Cardiac muscle cell (in vitro differentiated cells and primary cell): ENCODE measurements around the gene ERICH3. TPM values are rescaled to one million over a fixed set of nuclear protein-coding genes. Genes with fewer than 3 reads are reported as not detected.

Experiments
- DNase-seq, 2 donors: peaks; one replicate each; pipeline versions ENCODE4 v3.0.0 to v3.0.0-alpha.2; 2010 to 2017; ENCODE audit warnings: low read depth in 1 of 2, low spot score in 1 of 2
- H3K27ac ChIP-seq: fragments of 200-600 bp; sonication (generic); 2 replicates; pipeline ENCODE4 v1.5.1; 2016
- H3K27me3 ChIP-seq: fragments of 200-600 bp; sonication (generic); 2 replicates; pipeline ENCODE4 v1.6.0; 2016; ENCODE audit warnings: control low read depth
- H3K36me3 ChIP-seq: fragments of 200-600 bp; sonication (generic); 2 replicates; pipeline ENCODE4 v1.5.1; 2016; ENCODE audit warnings: control low read depth
- H3K4me1 ChIP-seq: fragments of 200-600 bp; sonication (generic); 2 replicates; pipeline ENCODE4 v1.8.1; 2017; ENCODE audit warnings: low read depth, mild to moderate bottlenecking, mixed run types
- H3K4me3 ChIP-seq: fragments of 200-600 bp; sonication (generic); 2 replicates; pipeline ENCODE4 v1.5.1; 2016; ENCODE audit warnings: mild to moderate bottlenecking
- H3K9me3 ChIP-seq: fragments of 200-600 bp; sonication (generic); 2 replicates; pipeline ENCODE4 v1.5.1; 2017; ENCODE audit warnings: low read depth, mild to moderate bottlenecking, control low read depth
- polyA plus RNA-seq: library from polyadenylated mRNA; unstranded; fragments of >200 nt; fragmentation: Nextera tagmentation; extraction: Ambion mirVana; gene quantifications from 2 replicates; pipeline ENCODE4 v1.2.1, GENCODE V29; 2016
- total RNA-seq: library from RNA; depleted of rRNA; stranded (reverse); fragments of >200 nt; gene quantifications from 2 replicates; pipeline ENCODE4 v1.2.3, GENCODE V29; 2016
- TF ChIP-seq, protein P1 (sequence below): IDR thresholded peaks from 2 replicates; pipeline ENCODE4 v1.5.1; 2012; ENCODE audit warnings: low read depth, mild to moderate bottlenecking, low read length

The ERICH3 gene
- total and polyA plus RNA-seq, 2 experiments from 2014 or later, result 0.15 TPM; not detected in 1

DNA sequence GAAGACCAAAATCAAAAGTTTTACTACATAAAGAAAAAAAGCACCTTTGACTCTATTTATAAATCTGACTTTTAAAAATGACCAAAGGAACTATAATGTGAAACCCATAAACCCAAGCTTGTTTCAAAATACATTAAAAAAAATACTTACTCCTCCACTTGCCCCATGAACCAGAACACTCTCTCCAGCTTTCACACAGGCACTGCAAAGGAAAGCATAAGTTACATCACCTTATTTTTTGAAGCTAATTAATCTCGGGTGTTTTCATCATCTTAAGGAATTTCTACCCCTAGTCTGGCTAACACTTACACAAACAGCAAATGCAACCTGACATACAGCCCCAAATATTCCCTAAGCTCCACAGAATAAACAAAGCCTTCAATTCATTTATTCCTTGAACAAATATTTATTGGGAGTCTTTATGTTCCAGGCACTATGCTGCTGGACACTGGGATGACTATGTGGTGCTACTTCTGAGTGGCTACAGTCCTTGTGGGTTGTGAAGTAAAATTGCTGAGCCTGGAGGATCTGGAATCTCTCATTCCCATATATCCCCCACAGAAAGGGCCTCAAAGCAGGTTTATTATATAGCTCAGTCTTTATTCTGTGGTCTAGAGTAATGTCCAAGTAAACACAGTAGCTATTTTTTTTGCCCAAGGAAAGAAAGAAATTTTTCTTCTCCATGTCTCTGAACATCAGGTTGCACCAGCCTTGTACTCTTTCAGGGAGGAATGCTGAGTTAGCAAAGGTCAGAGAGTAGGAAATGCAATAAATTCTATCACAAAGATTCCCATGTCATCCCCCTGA, 41.0 kb upstream of the ERICH3 start:
- Histone ChIP-seq H3K4me1 (peaks cover 13% of the 10 kb centered on the region), H3K27ac (peak overlapping the region; percentile 31), H3K9me3 (no peaks in the 10 kb centered on the region), H3K36me3 (peaks cover 42% of the 10 kb centered on the region), H3K27me3 (no peaks in the 10 kb centered on the region), H3K4me3 (no peak overlapping the region)
- DNase-seq, result no peak
- TF ChIP-seq, protein P1, sequence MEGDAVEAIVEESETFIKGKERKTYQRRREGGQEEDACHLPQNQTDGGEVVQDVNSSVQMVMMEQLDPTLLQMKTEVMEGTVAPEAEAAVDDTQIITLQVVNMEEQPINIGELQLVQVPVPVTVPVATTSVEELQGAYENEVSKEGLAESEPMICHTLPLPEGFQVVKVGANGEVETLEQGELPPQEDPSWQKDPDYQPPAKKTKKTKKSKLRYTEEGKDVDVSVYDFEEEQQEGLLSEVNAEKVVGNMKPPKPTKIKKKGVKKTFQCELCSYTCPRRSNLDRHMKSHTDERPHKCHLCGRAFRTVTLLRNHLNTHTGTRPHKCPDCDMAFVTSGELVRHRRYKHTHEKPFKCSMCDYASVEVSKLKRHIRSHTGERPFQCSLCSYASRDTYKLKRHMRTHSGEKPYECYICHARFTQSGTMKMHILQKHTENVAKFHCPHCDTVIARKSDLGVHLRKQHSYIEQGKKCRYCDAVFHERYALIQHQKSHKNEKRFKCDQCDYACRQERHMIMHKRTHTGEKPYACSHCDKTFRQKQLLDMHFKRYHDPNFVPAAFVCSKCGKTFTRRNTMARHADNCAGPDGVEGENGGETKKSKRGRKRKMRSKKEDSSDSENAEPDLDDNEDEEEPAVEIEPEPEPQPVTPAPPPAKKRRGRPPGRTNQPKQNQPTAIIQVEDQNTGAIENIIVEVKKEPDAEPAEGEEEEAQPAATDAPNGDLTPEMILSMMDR, result no peak

DNA sequence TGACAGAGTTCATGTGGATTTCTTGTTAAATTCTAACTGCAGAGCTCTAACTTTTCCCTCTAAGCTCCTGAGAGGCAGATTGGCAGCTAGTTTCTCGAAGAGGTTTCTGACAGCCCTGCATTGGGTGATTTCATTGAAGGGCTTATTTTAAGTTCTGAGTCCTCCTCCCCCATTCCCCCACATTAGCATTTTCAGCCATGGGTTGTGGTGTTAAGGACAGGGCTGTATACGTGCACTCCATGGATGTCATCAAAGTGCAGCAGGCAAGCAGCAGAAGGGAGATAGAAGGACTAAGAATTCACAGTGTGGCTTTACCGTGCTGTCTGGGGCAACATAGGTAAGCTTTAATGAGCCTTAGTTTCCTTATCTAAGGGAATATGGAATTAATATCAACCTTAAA, 40.3 kb upstream of the ERICH3 start:
- Histone ChIP-seq H3K9me3 (no peaks in the 10 kb centered on the region), H3K27me3 (no peaks in the 10 kb centered on the region), H3K36me3 (peaks cover 46% of the 10 kb centered on the region), H3K4me3 (no peak overlapping the region), H3K27ac (peak overlapping the region; percentile 35), H3K4me1 (peaks cover 13% of the 10 kb centered on the region)
- DNase-seq, result peak in 1 of 2 donors; percentile 27
- TF ChIP-seq, protein P1, result no peak

DNA sequence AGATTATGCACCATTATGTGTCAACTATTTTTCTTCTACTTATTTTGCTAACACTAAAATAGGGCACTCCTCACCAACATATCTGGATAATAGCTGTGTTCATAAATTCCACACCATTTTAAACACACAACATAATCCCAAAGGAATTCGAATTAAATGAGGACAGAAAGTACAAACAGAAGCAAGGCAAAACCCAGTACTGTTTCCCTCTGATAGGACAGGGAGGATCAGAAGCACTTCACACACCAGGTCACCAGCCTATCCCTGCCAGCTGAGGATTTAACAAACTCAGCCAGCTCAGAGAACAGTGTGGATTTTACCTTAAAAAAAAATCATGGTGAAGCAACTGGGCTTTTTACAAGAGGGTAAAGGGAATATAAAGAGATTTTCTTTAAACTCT, 39.3 kb upstream of the ERICH3 start:
- TF ChIP-seq, protein P1, result no peak
- peaks cover 13% of the 10 kb centered on the region for H3K4me1 ChIP-seq
- H3K27ac ChIP-seq, result peak overlapping the region; percentile 29
- no peaks in the 10 kb centered on the region for H3K27me3 ChIP-seq
- H3K36me3 ChIP-seq, result peaks cover 41% of the 10 kb centered on the region
- H3K4me3 ChIP-seq, result no peak overlapping the region
- no peaks in the 10 kb centered on the region for H3K9me3 ChIP-seq
- no peak for DNase-seq

DNA sequence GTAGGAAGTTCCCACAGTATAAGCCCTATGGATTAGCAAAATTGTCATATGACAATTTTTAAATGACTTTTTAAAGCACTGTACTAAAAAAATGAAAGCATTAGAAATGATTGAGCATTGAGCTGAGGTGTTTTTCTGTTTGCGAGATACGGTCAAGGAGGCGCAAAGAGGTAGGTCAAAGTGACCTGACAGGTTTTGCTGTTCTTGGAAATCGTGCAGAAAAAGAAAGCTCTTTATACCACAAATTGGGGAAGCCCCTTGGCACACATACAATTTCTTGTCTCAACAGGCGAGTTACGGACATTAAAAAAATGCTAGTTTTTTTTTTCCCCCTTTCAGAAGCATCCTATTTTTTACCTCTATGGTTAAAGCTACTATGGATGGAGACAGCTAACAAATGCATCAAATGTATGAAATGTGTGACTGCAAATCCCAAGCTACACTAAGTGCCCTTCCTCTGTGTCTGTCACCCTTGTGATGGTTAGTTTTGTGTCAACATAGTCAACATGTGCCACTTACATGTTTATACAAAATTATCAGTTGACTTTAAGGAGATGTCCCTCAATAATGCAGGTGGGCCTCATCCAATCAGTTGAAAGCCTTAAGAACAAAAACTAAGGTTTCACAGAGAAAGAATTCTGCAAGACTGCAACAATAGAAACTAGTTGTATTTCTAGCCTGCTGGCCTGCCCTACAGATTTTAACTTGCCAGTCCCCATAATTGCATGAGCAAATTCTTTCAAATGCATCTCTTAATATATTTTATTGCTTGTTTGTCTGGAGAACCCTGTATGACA, 30.0 kb upstream of the ERICH3 start:
- Histone ChIP-seq H3K36me3 (peaks cover 40% of the 10 kb centered on the region), H3K4me3 (no peak overlapping the region), H3K9me3 (no peaks in the 10 kb centered on the region), H3K27ac (no peak overlapping the region), H3K27me3 (no peaks in the 10 kb centered on the region), H3K4me1 (peaks cover 2% of the 10 kb centered on the region)
- TF ChIP-seq, protein P1, result no peak
- DNase-seq, result no peak

DNA sequence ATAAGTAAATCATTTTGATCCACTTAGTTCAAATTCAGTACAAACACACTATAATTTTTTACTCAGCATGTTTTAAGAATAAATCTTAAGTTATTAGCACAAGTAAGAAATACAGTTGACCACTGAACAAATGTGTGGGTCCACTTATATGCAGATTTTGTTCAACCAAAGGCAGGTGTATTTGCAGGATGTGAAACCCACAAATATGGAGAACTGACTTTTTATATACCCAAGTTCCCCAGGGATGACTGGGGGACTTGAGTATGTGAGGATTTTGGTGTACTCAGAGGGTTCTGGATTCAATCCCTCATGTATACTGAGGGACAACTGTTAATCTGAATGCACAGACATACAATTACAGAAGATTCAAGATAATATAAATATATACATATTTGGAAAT, 25.7 kb upstream of the ERICH3 start:
- Histone ChIP-seq H3K4me3 (no peak overlapping the region), H3K27ac (no peak overlapping the region)
- TF ChIP-seq, protein P1, result no peak

More for the DNA sequence above, 25.7 kb upstream of the ERICH3 start:
- Histone ChIP-seq H3K9me3 (no peaks in the 10 kb centered on the region), H3K27me3 (no peaks in the 10 kb centered on the region), H3K36me3 (peaks cover 14% of the 10 kb centered on the region), H3K4me1 (peaks cover 6% of the 10 kb centered on the region)
- no peak for DNase-seq
